IMR-90 (cell line): ENCODE results near the gene CISTR. TPM values are rescaled to one million over a fixed set of nuclear protein-coding genes. Genes with fewer than 3 reads are reported as not detected.

Experiments
- ATAC-seq: fragments of 200-7000 bp; cut with Tn5 transposase; 2 replicates; pipeline ENCODE4 v1.9.1; 2020; ENCODE audit warnings: low read depth, mild to moderate bottlenecking, moderate library complexity
- BruUV-seq: library from RNA; stranded (reverse); fragments of 400-500 nt; replicated peaks from 2 replicates; lab custom pipeline; 2021; lab: Mats Ljungman, UMichigan
- CTCF ChIA-PET: fragments of 300-600 bp; formaldehyde crosslinking; extraction: SDS; loops from one replicate; lab custom pipeline; 2021; ENCODE audit warnings: antibody characterized with exemption; lab: Yijun Ruan, JAX
- POLR2A ChIA-PET: fragments of 300-600 bp; sonication (Branson Sonifier 250); formaldehyde crosslinking; loops from one replicate; lab custom pipeline; 2022; ENCODE audit warnings: antibody characterized with exemption; ENCODE audit not compliant: unreplicated experiment; lab: Charles Lee
- DNase-seq: peaks from one replicate; pipeline ENCODE4 v3.0.0; 2013
- H2AFZ ChIP-seq: replicated peaks from 2 replicates; pipeline ENCODE3; 2013; ENCODE audit warnings: low read length, mild to moderate bottlenecking; ENCODE audit not compliant: poor library complexity
- H2AK5ac ChIP-seq: 2 replicates; pipeline ENCODE4 v1.6.1; 2013; ENCODE audit warnings: low read depth, low read length, inconsistent platforms
- H2AK9ac ChIP-seq: replicated peaks from 2 replicates; pipeline ENCODE3; 2013; ENCODE audit warnings: mild to moderate bottlenecking, low read depth, low read length, moderate library complexity; ENCODE audit not compliant: poor library complexity
- H2BK120ac ChIP-seq: 2 replicates; pipeline ENCODE4 v1.6.1; 2013; ENCODE audit warnings: low read depth, low read length, inconsistent platforms
- H2BK15ac ChIP-seq: 3 replicates; pipeline ENCODE4 v1.6.1; 2013; ENCODE audit warnings: low read depth, low read length, inconsistent platforms
- H2BK20ac ChIP-seq: 2 replicates; pipeline ENCODE4 v1.6.1; 2013; ENCODE audit warnings: low read depth, mild to moderate bottlenecking, inconsistent platforms, low read length, moderate library complexity
- H2BK5ac ChIP-seq: 2 replicates; pipeline ENCODE4 v1.6.1; 2013; ENCODE audit warnings: mild to moderate bottlenecking, low read depth, low read length, inconsistent platforms; ENCODE audit not compliant: poor library complexity, severe bottlenecking
- H3K14ac ChIP-seq: replicated peaks from 2 replicates; pipeline ENCODE4 v1.6.1; 2013; ENCODE audit warnings: low read depth, low read length, inconsistent platforms
- H3K18ac ChIP-seq: 2 replicates; pipeline ENCODE4 v1.6.1; 2013; ENCODE audit warnings: low read depth, low read length, control low read depth
- H3K23ac ChIP-seq: 2 replicates; pipeline ENCODE4 v1.6.1; 2013; ENCODE audit warnings: low read depth, low read length, inconsistent platforms
- H3K27ac ChIP-seq: 2 replicates; pipeline ENCODE4 v1.5.1; 2013; ENCODE audit warnings: mild to moderate bottlenecking, control low read depth, low read length; ENCODE audit not compliant: insufficient read depth
- H3K27me3 ChIP-seq: 2 replicates; pipeline ENCODE4 v1.6.1; 2013; ENCODE audit warnings: low read length; ENCODE audit not compliant: control insufficient read depth, insufficient read depth
- H3K36me3 ChIP-seq: 2 replicates; pipeline ENCODE4 v1.6.1; 2013; ENCODE audit warnings: low read length, mixed read lengths; ENCODE audit not compliant: control insufficient read depth, insufficient read depth
- H3K4ac ChIP-seq: 2 replicates; pipeline ENCODE4 v1.6.1; 2013; ENCODE audit warnings: low read depth, low read length, inconsistent platforms
- H3K4me1 ChIP-seq: 2 replicates; pipeline ENCODE4 v1.6.1; 2013; ENCODE audit warnings: low read length, mixed read lengths; ENCODE audit not compliant: control insufficient read depth, insufficient read depth
- H3K4me2 ChIP-seq: 2 replicates; pipeline ENCODE4 v1.6.1; 2013; ENCODE audit warnings: low read depth, mild to moderate bottlenecking, control low read depth, low read length, moderate library complexity
- H3K4me3 ChIP-seq: 2 replicates; pipeline ENCODE4 v1.5.1; 2013; ENCODE audit warnings: low read depth, mild to moderate bottlenecking, control low read depth, low read length, moderate library complexity; ENCODE audit not compliant: insufficient read depth
- H3K56ac ChIP-seq: 2 replicates; pipeline ENCODE4 v1.6.1; 2013; ENCODE audit warnings: low read length, inconsistent platforms; ENCODE audit not compliant: insufficient read depth; ENCODE audit errors: extremely low read depth
- H3K79me1 ChIP-seq, 2 experiments: 2 replicates each; pipeline ENCODE4 v1.6.1; 2013; ENCODE audit warnings: low read length in 2 of 2, inconsistent platforms in 1 of 2, low read depth in 1 of 2
- H3K9ac ChIP-seq: 2 replicates; pipeline ENCODE4 v1.6.1; 2013; ENCODE audit warnings: low read depth, low read length, control low read depth
- H3K9me1 ChIP-seq: 2 replicates; pipeline ENCODE4 v1.6.1; 2013; ENCODE audit warnings: low read length, inconsistent platforms; ENCODE audit not compliant: insufficient read depth
- H3K9me3 ChIP-seq: 2 replicates; pipeline ENCODE4 v1.6.1; 2013; ENCODE audit warnings: low read length; ENCODE audit not compliant: control insufficient read depth, insufficient read depth
- H4K20me1 ChIP-seq: 2 replicates; pipeline ENCODE4 v1.6.1; 2013; ENCODE audit warnings: low read length, inconsistent platforms; ENCODE audit not compliant: insufficient read depth
- H4K5ac ChIP-seq: 2 replicates; pipeline ENCODE4 v1.6.1; 2013; ENCODE audit warnings: mild to moderate bottlenecking, low read depth, low read length, control low read depth
- H4K8ac ChIP-seq, 2 experiments: 2 replicates each; pipeline ENCODE4 v1.6.1; 2013; ENCODE audit warnings: low read depth in 2 of 2, low read length in 2 of 2, control low read depth in 1 of 2, inconsistent platforms in 1 of 2
- H4K91ac ChIP-seq: 2 replicates; pipeline ENCODE4 v1.6.1; 2013; ENCODE audit warnings: low read depth, low read length, inconsistent platforms; ENCODE audit not compliant: insufficient read depth
- BHLHE40 ChIP-seq: fragments of 150-350 bp; IDR thresholded peaks from 2 replicates; pipeline ENCODE4 v1.6.1; 2016; ENCODE audit warnings: mild to moderate bottlenecking, low read depth, low read length
- CEBPB ChIP-seq: IDR thresholded peaks from 2 replicates; pipeline ENCODE4 v1.6.1; 2012; ENCODE audit warnings: low read depth, low read length, improper control_type of control experiment
- CHD1 ChIP-seq: IDR thresholded peaks from 2 replicates; pipeline ENCODE4 v1.6.1; 2012; ENCODE audit warnings: low read depth, low read length, improper control_type of control experiment
- FOS ChIP-seq: fragments of 150-350 bp; IDR thresholded peaks from 2 replicates; pipeline ENCODE4 v1.6.1; 2016; ENCODE audit warnings: low read depth, low read length
- MAFK ChIP-seq: IDR thresholded peaks from 2 replicates; pipeline ENCODE4 v1.6.1; 2012; ENCODE audit warnings: low read depth, low read length, improper control_type of control experiment
- MAZ ChIP-seq: IDR thresholded peaks from 2 replicates; pipeline ENCODE4 v1.6.1; 2012; ENCODE audit warnings: low read depth, mild to moderate bottlenecking, low read length, improper control_type of control experiment, moderate library complexity, borderline replicate concordance
- MXI1 ChIP-seq: IDR thresholded peaks from 2 replicates; pipeline ENCODE4 v1.6.1; 2012; ENCODE audit warnings: low read depth, mild to moderate bottlenecking, low read length, moderate library complexity, borderline replicate concordance
- NFE2L2 ChIP-seq: fragments of 150-350 bp; IDR thresholded peaks from 2 replicates; pipeline ENCODE4 v1.6.1; 2016; ENCODE audit warnings: low read depth, mild to moderate bottlenecking, low read length
- POLR2A ChIP-seq: IDR thresholded peaks from 2 replicates; pipeline ENCODE4 v1.6.1; 2012; ENCODE audit warnings: mild to moderate bottlenecking, low read depth, low read length
- RAD21 ChIP-seq: IDR thresholded peaks from 2 replicates; pipeline ENCODE4 v1.6.1; 2012; ENCODE audit warnings: low read length, improper control_type of control experiment
- RCOR1 ChIP-seq: IDR thresholded peaks from 2 replicates; pipeline ENCODE4 v1.6.1; 2012; ENCODE audit warnings: mild to moderate bottlenecking, low read length, improper control_type of control experiment; ENCODE audit not compliant: insufficient replicate concordance
- RFX5 ChIP-seq: IDR thresholded peaks from 2 replicates; pipeline ENCODE4 v1.8.0; 2012; ENCODE audit warnings: low read depth, mild to moderate bottlenecking, low read length, moderate library complexity
- SMC3 ChIP-seq: fragments of 150-350 bp; IDR thresholded peaks from 2 replicates; pipeline ENCODE4 v1.6.1; 2016; ENCODE audit warnings: low read depth, mild to moderate bottlenecking, antibody characterized with exemption, low read length, moderate library complexity
- WGBS, 2 experiments: methylation state at CpG; one replicate each; pipeline versions ENCODE4 v1.1.5 to v1.1.7; 2013; ENCODE audit warnings: missing lambda C conversion rate in 2 of 2; ENCODE audit not compliant: insufficient read length in 1 of 2; ENCODE audit errors: extremely low coverage in 2 of 2; 5-methylcytosine and 5-hydroxymethylcytosine counted together
- dilution Hi-C: fragments of 300-500 bp; cut with HindIII; formaldehyde crosslinking; loops from one replicate; pipeline ENCODE4 v1.14.3; 2018; ENCODE audit warnings: low sequenced_read_pairs; ENCODE audit not compliant: unreplicated experiment
- in situ Hi-C: fragments of 300-500 bp; cut with MboI; formaldehyde crosslinking; loops from 3 replicates; pipeline ENCODE4 v1.14.3; 2019; ENCODE audit warnings: low sequenced_read_pairs, inconsistent platforms, mixed read lengths
- intact Hi-C: fragments of 100-400 bp; cut with micrococcal nuclease; formaldehyde crosslinking; loops from 2 replicates; pipeline ENCODE4 v1.10.0; 2022
- polyA plus RNA-seq, 3 experiments: library from polyadenylated mRNA; depleted of rRNA; stranded (reverse); fragments of >200 nt; gene quantifications; 2 replicates each; pipeline ENCODE4 v1.2.3, GENCODE V29; 2012; ENCODE audit warnings: low replicate concordance in 1 of 3
- total RNA-seq: library from RNA; depleted of rRNA; stranded (reverse); fragments of >200 nt; gene quantifications from 2 replicates; pipeline ENCODE4 v1.2.3, GENCODE V29; 2012
- TF ChIP-seq, protein P1 (sequence below): conservative IDR thresholded peaks from 2 replicates; pipeline ENCODE4 v1.5.1; 2012; ENCODE audit warnings: mild to moderate bottlenecking, low read depth, low read length, improper control_type of control experiment
- TF ChIP-seq, protein P2 (sequence below): fragments of 150-350 bp; IDR thresholded peaks from 2 replicates; pipeline ENCODE4 v1.6.1; 2017; ENCODE audit warnings: mild to moderate bottlenecking, antibody characterized with exemption, low read length, low read depth
- TF ChIP-seq, protein P3 (sequence below): fragments of 150-350 bp; IDR thresholded peaks from 2 replicates; pipeline ENCODE4 v1.6.1; 2016; ENCODE audit warnings: low read depth, mild to moderate bottlenecking, low read length, moderate library complexity, borderline replicate concordance

Gene CISTR
- total and polyA plus RNA-seq, 2 of the 4 experiments (the other 2 are of a cell fraction), result not detected

GRCh38 chr12:53765891-53766290, 14.1 kb upstream of the CISTR start:
- intact Hi-C loops (loop anchor here (5.0 kb wide), 1 partner anchor 221 kb away; the partner anchor contains the start of gene HOXC10), dilution Hi-C loops (no loop called here), in situ Hi-C loops (loop anchor here (10.0 kb wide), 1 partner anchor 229 kb away; no protein-coding TSS in a partner anchor)
- Histone ChIP-seq H4K20me1 (no peaks in the 10 kb centered on the region), H4K8ac (no peak overlapping the region), H3K4me1 (peaks cover 12% of the 10 kb centered on the region), H3K4ac (no peak overlapping the region), H2AK9ac (no peak overlapping the region), H3K18ac (no peak overlapping the region), H3K27me3 (peaks cover 19% of the 10 kb centered on the region), H3K4me2 (no peak overlapping the region), H2AK5ac (no peak overlapping the region), H3K4me3 (no peak overlapping the region), H2BK20ac (no peak overlapping the region), H3K14ac (no peak overlapping the region), H3K9me3 (peaks cover 4% of the 10 kb centered on the region; the same call in 1 of the 2 replicates), H3K23ac (no peak overlapping the region), H2BK15ac (no peak overlapping the region), H3K9ac (no peak overlapping the region), H3K56ac (no peak overlapping the region), H3K79me1 (no peaks in the 10 kb centered on the region), H2BK5ac (no peak overlapping the region), H3K36me3 (no peaks in the 10 kb centered on the region), H4K5ac (no peak overlapping the region), H3K9me1 (peaks cover 9% of the 10 kb centered on the region), H2BK120ac (no peak overlapping the region), H4K91ac (no peak overlapping the region), H2AFZ (no peak overlapping the region), H3K27ac (no peak overlapping the region)
- POLR2A ChIA-PET, result no interaction called here
- CTCF ChIA-PET, result interaction anchor here (0.7 to 2.4 kb wide), 4 partner anchors 8 to 435 kb away, joined by 3 to 14 read pairs (median 8); no protein-coding TSS in a partner anchor
- TF ChIP-seq FOS (no peak), NFE2L2 (no peak), MAZ (no peak), CHD1 (no peak), MXI1 (no peak), RAD21 (no peak), SMC3 (no peak), POLR2A (no peak), RCOR1 (no peak), MAFK (no peak), BHLHE40 (no peak), RFX5 (no peak), CEBPB (no peak)
- TF ChIP-seq, protein P1, sequence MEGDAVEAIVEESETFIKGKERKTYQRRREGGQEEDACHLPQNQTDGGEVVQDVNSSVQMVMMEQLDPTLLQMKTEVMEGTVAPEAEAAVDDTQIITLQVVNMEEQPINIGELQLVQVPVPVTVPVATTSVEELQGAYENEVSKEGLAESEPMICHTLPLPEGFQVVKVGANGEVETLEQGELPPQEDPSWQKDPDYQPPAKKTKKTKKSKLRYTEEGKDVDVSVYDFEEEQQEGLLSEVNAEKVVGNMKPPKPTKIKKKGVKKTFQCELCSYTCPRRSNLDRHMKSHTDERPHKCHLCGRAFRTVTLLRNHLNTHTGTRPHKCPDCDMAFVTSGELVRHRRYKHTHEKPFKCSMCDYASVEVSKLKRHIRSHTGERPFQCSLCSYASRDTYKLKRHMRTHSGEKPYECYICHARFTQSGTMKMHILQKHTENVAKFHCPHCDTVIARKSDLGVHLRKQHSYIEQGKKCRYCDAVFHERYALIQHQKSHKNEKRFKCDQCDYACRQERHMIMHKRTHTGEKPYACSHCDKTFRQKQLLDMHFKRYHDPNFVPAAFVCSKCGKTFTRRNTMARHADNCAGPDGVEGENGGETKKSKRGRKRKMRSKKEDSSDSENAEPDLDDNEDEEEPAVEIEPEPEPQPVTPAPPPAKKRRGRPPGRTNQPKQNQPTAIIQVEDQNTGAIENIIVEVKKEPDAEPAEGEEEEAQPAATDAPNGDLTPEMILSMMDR, result no peak
- TF ChIP-seq, protein P2, sequence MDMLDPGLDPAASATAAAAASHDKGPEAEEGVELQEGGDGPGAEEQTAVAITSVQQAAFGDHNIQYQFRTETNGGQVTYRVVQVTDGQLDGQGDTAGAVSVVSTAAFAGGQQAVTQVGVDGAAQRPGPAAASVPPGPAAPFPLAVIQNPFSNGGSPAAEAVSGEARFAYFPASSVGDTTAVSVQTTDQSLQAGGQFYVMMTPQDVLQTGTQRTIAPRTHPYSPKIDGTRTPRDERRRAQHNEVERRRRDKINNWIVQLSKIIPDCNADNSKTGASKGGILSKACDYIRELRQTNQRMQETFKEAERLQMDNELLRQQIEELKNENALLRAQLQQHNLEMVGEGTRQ, result no peak
- TF ChIP-seq, protein P3, sequence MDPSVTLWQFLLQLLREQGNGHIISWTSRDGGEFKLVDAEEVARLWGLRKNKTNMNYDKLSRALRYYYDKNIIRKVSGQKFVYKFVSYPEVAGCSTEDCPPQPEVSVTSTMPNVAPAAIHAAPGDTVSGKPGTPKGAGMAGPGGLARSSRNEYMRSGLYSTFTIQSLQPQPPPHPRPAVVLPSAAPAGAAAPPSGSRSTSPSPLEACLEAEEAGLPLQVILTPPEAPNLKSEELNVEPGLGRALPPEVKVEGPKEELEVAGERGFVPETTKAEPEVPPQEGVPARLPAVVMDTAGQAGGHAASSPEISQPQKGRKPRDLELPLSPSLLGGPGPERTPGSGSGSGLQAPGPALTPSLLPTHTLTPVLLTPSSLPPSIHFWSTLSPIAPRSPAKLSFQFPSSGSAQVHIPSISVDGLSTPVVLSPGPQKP, result no peak
- no TSS peak for BruUV-seq
- DNase-seq (peak; percentile 50), ATAC-seq (no peak)
- no CpG with 5 or more reads among the region's 2 CpGs for WGBS, 2 experiments
